NCI-H69 (cell line): ENCODE data around the gene CLEC16A.

Experiments
- DNase-seq: peaks from one replicate; lab custom pipeline; 2025; lab: John Stamatoyannopoulos, UW

Gene CLEC16A

GRCh38 chr16:11140466-11140865, 196.1 kb downstream of the CLEC16A start:
- DNase-seq: peak; percentile 74

GRCh38 chr16:11140867-11141266, 196.5 kb downstream of the CLEC16A start:
- no peak for DNase-seq

GRCh38 chr16:11141409-11142260, 197.3 kb downstream of the CLEC16A start:
- DNase-seq: no peak

- DNase-seq: no peak
Measured at GRCh38 chr16:11142261-11142630, 197.9 kb downstream of the CLEC16A start.

- DNase-seq: no peak
Measured at GRCh38 chr16:11142951-11143350, 198.6 kb downstream of the CLEC16A start.

GRCh38 chr16:11143372-11144035, 199.1 kb downstream of the CLEC16A start:
- DNase-seq: peak; percentile 91

- no peak for DNase-seq
Measured at GRCh38 chr16:11144122-11144521, 199.8 kb downstream of the CLEC16A start.

- peak; percentile 82 for DNase-seq
Measured at GRCh38 chr16:11145173-11145818, 200.9 kb downstream of the CLEC16A start.

GRCh38 chr16:11145819-11146211, 201.5 kb downstream of the CLEC16A start:
- DNase-seq: no peak

- DNase-seq: no peak
Measured at GRCh38 chr16:11147033-11147753, 202.8 kb downstream of the CLEC16A start.

- DNase-seq: no peak
Measured at GRCh38 chr16:11147754-11148444, 203.5 kb downstream of the CLEC16A start.

GRCh38 chr16:11149011-11149616, 204.8 kb downstream of the CLEC16A start:
- DNase-seq: no peak

GRCh38 chr16:11150190-11150589, 205.8 kb downstream of the CLEC16A start:
- DNase-seq: no peak

- DNase-seq: peak; percentile 94
Measured at GRCh38 chr16:11151156-11151884, 207.0 kb downstream of the CLEC16A start.

- peak; percentile 97 for DNase-seq
Measured at GRCh38 chr16:11151885-11152629, 207.7 kb downstream of the CLEC16A start.

- peak; percentile 78 for DNase-seq
Measured at GRCh38 chr16:11152677-11153331, 208.4 kb downstream of the CLEC16A start.

GRCh38 chr16:11155284-11155806, 211.0 kb downstream of the CLEC16A start:
- DNase-seq: no peak

- peak; percentile 46 for DNase-seq
Measured at GRCh38 chr16:11156401-11156800, 212.0 kb downstream of the CLEC16A start.

- no peak for DNase-seq
Measured at GRCh38 chr16:11157143-11157542, 212.8 kb downstream of the CLEC16A start.
